Gastrocnemius medialis (tissue), 4 donors: ENCODE results near the gene POLE. TPM values are rescaled to one million over a fixed set of nuclear protein-coding genes. Genes with fewer than 3 reads are reported as not detected.

Experiments used
- ATAC-seq, 2 donors: fragments of 150-250 bp; one replicate each; pipeline ENCODE4 v1.9.1; 2016
- DNase-seq, 2 donors: peaks; one replicate each; pipeline ENCODE4 v3.0.0-alpha.2; 2019
- H3K27ac ChIP-seq, 4 donors: fragments of 200-600 bp; sonication (generic); 1 replicate in 1 of 4; 2 replicates in 3 of 4; pipeline ENCODE4 v1.5.1; 2016 to 2018; ENCODE audit warnings: mild to moderate bottlenecking in 2 of 4, moderate library complexity in 1 of 4
- H3K27me3 ChIP-seq, 3 donors: fragments of 200-600 bp; sonication (generic) in 2 of 3; 1 replicate in 1 of 3; 2 replicates in 2 of 3; pipeline versions ENCODE4 v1.5.1 to v1.6.0; 2016 to 2019; ENCODE audit warnings: mild to moderate bottlenecking in 1 of 3, moderate library complexity in 1 of 3
- H3K36me3 ChIP-seq, 2 donors: fragments of 200-600 bp; sonication (generic) in 1 of 2; one replicate each; pipeline ENCODE4 v1.5.1; 2017 to 2018
- H3K4me1 ChIP-seq, 2 donors: fragments of 200-600 bp; sonication (generic) in 1 of 2; one replicate each; pipeline ENCODE4 v1.5.1; 2016 to 2017; ENCODE audit warnings: mild to moderate bottlenecking in 2 of 2
- H3K4me3 ChIP-seq, 4 donors: fragments of 200-600 bp; sonication (generic) in 3 of 4; 1 replicate in 1 of 4; 2 replicates in 3 of 4; pipeline ENCODE4 v1.5.1; 2016 to 2019; ENCODE audit warnings: mild to moderate bottlenecking in 2 of 4
- H3K9me3 ChIP-seq, 3 donors: fragments of 200-600 bp; sonication (generic) in 2 of 3; 1 replicate in 1 of 3; 2 replicates in 2 of 3; pipeline ENCODE4 v1.5.1; 2016 to 2019
- POLR2A ChIP-seq, 2 donors: fragments of 450-650 bp; IDR thresholded peaks; one replicate each; pipeline ENCODE4 v1.6.1; 2017; ENCODE audit warnings: antibody characterized with exemption in 2 of 2, mild to moderate bottlenecking in 2 of 2, moderate library complexity in 2 of 2
- in situ Hi-C, 4 donors: fragments of 200-750 bp; cut with MboI; loops; one replicate each; pipeline versions ENCODE4 v1.15.0 to v1.8.0; 2017; ENCODE audit warnings: low sequenced_read_pairs in 4 of 4
- intact Hi-C: fragments of 100-400 bp; cut with DNase I; formaldehyde crosslinking; loops from one replicate; pipeline ENCODE4 v1.15.1; 2023; ENCODE audit warnings: low total_unique reads
- total RNA-seq, 4 donors: library from RNA; depleted of rRNA; stranded (reverse); fragments of >200 nt; gene quantifications; one replicate each; pipeline versions ENCODE4 v1.1.0 to v1.2.3, GENCODE V29; 2016
- TF ChIP-seq, protein P1 (sequence below), 5 experiments: fragments of 450-650 bp in 3 of 5; fragments of 200-600 bp in 2 of 5; sonication (generic) in 2 of 5; IDR thresholded peaks in 4 of 5; conservative IDR thresholded peaks in 1 of 5; 1 replicate in 4 of 5; 2 replicates in 1 of 5; pipeline ENCODE4 v1.5.1; 2016 to 2019; ENCODE audit warnings: antibody characterized with exemption in 5 of 5, mild to moderate bottlenecking in 3 of 5, moderate library complexity in 3 of 5

The POLE gene
- total RNA-seq, 4 donors from 2014 or later: 7.1 to 18.7 (median 11.1) TPM

DNA sequence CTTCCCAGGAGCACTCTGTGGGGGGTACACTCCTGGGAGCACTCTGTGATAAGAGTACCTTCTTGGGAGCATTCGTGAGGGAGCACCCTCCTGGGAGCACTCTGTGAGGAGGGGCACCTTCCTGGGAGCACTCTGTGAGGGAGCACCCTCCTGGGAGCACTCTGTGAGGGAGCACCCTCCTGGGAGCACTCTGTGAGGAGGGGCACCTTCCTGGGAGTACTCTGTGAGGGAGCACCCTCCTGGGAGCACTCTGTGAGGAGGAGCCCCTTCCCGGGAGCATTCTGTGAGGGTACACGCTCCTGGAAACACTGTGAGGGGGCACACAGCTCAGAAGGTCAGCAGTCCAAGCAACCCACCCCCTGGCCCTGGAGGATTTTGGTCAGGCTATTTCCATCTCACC is 99.4 kb downstream of the POLE start:
- TF ChIP-seq, protein P1, sequence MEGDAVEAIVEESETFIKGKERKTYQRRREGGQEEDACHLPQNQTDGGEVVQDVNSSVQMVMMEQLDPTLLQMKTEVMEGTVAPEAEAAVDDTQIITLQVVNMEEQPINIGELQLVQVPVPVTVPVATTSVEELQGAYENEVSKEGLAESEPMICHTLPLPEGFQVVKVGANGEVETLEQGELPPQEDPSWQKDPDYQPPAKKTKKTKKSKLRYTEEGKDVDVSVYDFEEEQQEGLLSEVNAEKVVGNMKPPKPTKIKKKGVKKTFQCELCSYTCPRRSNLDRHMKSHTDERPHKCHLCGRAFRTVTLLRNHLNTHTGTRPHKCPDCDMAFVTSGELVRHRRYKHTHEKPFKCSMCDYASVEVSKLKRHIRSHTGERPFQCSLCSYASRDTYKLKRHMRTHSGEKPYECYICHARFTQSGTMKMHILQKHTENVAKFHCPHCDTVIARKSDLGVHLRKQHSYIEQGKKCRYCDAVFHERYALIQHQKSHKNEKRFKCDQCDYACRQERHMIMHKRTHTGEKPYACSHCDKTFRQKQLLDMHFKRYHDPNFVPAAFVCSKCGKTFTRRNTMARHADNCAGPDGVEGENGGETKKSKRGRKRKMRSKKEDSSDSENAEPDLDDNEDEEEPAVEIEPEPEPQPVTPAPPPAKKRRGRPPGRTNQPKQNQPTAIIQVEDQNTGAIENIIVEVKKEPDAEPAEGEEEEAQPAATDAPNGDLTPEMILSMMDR (IDR thresholded peaks at IDR 0.05 in 4 of 5, conservative IDR thresholded peaks at IDR 0.05 in 1 of 5): no peak
- TF ChIP-seq POLR2A (IDR thresholded peaks at IDR 0.05): no peak
- peaks cover 0 to 6% of the 10 kb centered on the region in 2 donors for H3K36me3 ChIP-seq
- ATAC-seq (no peak), DNase-seq (no peak)
- in situ Hi-C loops: no loop called here
- H3K27ac ChIP-seq: no peak overlapping the region
- no peaks in the 10 kb centered on the region for H3K4me1 ChIP-seq
- no peaks in the 10 kb centered on the region for H3K27me3 ChIP-seq
- H3K9me3 ChIP-seq: no peaks in the 10 kb centered on the region
- no peak overlapping the region for H3K4me3 ChIP-seq
- intact Hi-C loops: no loop called here

DNA sequence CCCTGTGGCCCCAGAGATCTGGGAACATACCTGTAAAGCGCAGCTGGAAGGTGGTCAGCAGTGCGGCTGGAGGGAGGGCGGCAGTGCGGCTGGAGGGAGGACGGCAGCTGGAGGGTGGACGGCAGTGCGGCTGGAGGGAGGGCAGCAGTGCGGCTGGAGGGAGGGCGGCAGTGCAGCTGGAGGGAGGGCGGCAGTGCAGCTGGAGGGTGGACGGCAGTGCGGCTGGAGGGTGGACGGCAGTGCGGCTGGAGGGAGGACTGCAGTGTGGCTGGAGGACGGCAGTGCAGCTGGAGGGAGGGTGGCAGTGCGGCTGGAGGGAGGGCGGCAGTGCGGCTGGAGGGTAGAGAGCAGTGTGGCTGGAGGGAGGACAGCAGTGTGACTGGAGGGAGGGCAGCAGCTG is 100.2 kb downstream of the POLE start:
- TF ChIP-seq, protein P1 (IDR thresholded peaks at IDR 0.05 in 4 of 5, conservative IDR thresholded peaks at IDR 0.05 in 1 of 5): no peak
- no peak for TF ChIP-seq POLR2A (IDR thresholded peaks at IDR 0.05)
- Histone ChIP-seq H3K4me3 (no peak overlapping the region), H3K9me3 (no peaks in the 10 kb centered on the region), H3K36me3 (peaks cover 0 to 6% of the 10 kb centered on the region in 2 donors), H3K4me1 (no peaks in the 10 kb centered on the region), H3K27ac (no peak overlapping the region), H3K27me3 (no peaks in the 10 kb centered on the region)
- in situ Hi-C loops (no loop called here), intact Hi-C loops (no loop called here)
- ATAC-seq (no peak), DNase-seq (no peak)

DNA sequence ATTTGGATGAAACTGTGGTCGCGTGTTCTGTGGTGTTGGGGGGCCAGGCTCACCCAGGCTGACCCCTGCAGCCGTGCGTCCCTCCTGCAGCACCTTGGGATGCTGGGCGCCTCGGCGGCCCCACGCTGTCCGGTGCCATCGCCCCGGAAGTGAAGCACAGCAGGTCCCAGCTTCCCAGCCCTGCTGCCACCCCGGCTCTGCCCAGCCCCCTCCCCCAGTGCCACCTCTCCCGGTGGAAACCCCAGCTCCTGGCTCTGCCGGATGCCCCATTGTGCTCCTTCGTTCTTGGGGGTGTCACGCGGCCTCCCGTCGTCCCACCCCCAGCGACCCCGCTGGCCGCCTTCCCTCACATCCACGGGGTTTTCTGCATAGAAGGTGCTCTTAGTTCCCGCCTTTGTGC is 102.0 kb downstream of the POLE start:
- no peak overlapping the region for H3K4me3 ChIP-seq
- H3K27ac ChIP-seq: no peak overlapping the region
- DNase-seq (no peak), ATAC-seq (no peak)
- TF ChIP-seq POLR2A (IDR thresholded peaks at IDR 0.05): no peak
- TF ChIP-seq, protein P1 (IDR thresholded peaks at IDR 0.05 in 4 of 5, conservative IDR thresholded peaks at IDR 0.05 in 1 of 5): no peak
- in situ Hi-C loops: no loop called here
- H3K36me3 ChIP-seq: peaks cover 0 to 8% of the 10 kb centered on the region in 2 donors
- intact Hi-C loops: no loop called here
- H3K9me3 ChIP-seq: no peaks in the 10 kb centered on the region
- no peaks in the 10 kb centered on the region for H3K27me3 ChIP-seq
- H3K4me1 ChIP-seq: no peaks in the 10 kb centered on the region

DNA sequence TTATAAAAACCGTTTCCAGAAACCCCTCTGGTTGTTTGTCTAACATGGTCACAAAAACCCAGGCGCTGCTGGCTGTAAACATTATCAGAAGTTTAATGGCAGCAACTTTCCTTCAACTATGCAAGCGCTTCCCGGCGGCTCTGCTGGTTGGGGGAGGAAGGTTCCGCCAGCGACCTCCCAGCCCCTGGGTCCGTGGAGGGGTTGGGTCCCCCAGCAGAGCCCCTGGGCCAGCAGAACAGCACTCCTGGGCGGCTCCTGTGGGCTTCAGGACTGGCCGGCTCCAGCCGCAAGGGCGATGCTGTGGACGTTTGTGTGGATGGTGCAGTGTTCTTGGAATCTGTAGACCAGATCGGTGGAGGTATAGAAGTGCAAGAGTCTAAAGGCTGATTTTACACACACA is 102.7 kb downstream of the POLE start:
- Histone ChIP-seq H3K36me3 (peaks cover 0 to 9% of the 10 kb centered on the region in 2 donors), H3K9me3 (no peaks in the 10 kb centered on the region), H3K27me3 (no peaks in the 10 kb centered on the region), H3K4me3 (no peak overlapping the region), H3K4me1 (no peaks in the 10 kb centered on the region), H3K27ac (no peak overlapping the region)
- DNase-seq (no peak), ATAC-seq (no peak)
- TF ChIP-seq, protein P1 (IDR thresholded peaks at IDR 0.05 in 4 of 5, conservative IDR thresholded peaks at IDR 0.05 in 1 of 5): no peak
- no peak for TF ChIP-seq POLR2A (IDR thresholded peaks at IDR 0.05)
- in situ Hi-C loops: no loop called here
- intact Hi-C loops: no loop called here

DNA sequence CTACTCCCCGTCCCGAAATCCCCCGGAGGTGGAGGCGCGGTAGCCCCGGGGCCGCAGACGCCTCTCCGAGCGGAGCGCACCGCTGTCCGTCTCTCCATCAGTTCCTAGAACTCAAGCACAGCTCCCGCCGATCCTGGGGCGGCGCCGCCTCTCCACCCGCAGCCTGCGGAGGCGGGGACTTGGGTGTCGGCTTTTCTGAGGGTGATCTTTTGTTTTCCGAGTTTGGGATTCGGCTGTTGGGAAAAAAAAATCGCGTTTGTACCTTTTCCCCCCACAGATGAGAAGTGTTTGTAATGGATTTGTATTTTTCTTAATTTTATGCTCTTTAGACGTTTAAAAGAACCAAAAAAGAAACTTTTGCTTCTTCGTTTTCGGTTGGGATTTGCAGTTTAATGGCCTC is 103.4 kb downstream of the POLE start:
- DNase-seq (no peak), ATAC-seq (no peak)
- intact Hi-C loops (no loop called here), in situ Hi-C loops (no loop called here)
- no peak overlapping the region for H3K4me3 ChIP-seq
- H3K27me3 ChIP-seq: no peaks in the 10 kb centered on the region
- TF ChIP-seq POLR2A (IDR thresholded peaks at IDR 0.05): no peak
- TF ChIP-seq, protein P1 (IDR thresholded peaks at IDR 0.05 in 4 of 5, conservative IDR thresholded peaks at IDR 0.05 in 1 of 5): no peak
- no peak overlapping the region for H3K27ac ChIP-seq
- H3K36me3 ChIP-seq: peaks cover 0 to 9% of the 10 kb centered on the region in 2 donors
- H3K4me1 ChIP-seq: no peaks in the 10 kb centered on the region
- H3K9me3 ChIP-seq: no peaks in the 10 kb centered on the region
